ENCODE results near the gene DUSP28.
A peak's percentile ranks its signal among the peaks of the same experiment; 100 is the strongest.
"Not testable (repeated sequence)": the region's sequence is repeated elsewhere in the genome, so short reads cannot be mapped to it uniquely, and the experiment has no call there.

DUSP28 gene, protein sequence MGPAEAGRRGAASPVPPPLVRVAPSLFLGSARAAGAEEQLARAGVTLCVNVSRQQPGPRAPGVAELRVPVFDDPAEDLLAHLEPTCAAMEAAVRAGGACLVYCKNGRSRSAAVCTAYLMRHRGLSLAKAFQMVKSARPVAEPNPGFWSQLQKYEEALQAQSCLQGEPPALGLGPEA

DNA sequence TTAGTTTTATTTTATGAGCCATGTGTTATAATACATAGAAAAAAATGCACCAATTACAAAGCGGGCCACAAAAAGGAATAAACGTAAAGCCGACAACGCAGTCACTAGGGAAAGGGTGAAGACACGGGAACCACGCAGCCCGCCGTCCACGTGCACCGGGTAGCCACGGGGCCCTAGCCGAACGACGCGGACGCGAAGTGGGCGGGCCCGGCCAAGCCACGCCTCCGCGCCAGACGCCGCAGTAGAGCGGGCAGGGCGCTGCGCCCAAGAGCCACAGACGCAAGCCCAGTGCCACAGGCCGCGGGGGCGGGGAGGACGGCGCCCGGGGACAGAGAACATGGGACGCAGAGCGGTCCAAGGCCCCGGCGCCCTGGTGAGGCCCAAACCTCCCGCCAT lies at the start of gene DUSP28:
Gene DUSP28, plus strand, starts transcription at position 274 of the 396 bp plus-strand sequence. CDS start 328 bp downstream, outside the sequence.
- ATAC-seq (peak; percentile 77), DNase-seq (ENCODE audit: low spot score in 2 of 2) (peak in 1 of 2 donors; percentile 85)
- H3K27ac Mint-ChIP-seq, result peak within 1 kb of the TSS; percentile 90
- H3K36me3 Mint-ChIP-seq, result peaks cover 72% of the 10 kb centered on the region
- peak within 1 kb of the TSS; percentile 95 for H3K4me3 Mint-ChIP-seq
- H3K9me3 Mint-ChIP-seq, result no peaks in the 10 kb centered on the region
- H3K4me1 Mint-ChIP-seq, result peaks cover 68% of the 10 kb centered on the region

DNA sequence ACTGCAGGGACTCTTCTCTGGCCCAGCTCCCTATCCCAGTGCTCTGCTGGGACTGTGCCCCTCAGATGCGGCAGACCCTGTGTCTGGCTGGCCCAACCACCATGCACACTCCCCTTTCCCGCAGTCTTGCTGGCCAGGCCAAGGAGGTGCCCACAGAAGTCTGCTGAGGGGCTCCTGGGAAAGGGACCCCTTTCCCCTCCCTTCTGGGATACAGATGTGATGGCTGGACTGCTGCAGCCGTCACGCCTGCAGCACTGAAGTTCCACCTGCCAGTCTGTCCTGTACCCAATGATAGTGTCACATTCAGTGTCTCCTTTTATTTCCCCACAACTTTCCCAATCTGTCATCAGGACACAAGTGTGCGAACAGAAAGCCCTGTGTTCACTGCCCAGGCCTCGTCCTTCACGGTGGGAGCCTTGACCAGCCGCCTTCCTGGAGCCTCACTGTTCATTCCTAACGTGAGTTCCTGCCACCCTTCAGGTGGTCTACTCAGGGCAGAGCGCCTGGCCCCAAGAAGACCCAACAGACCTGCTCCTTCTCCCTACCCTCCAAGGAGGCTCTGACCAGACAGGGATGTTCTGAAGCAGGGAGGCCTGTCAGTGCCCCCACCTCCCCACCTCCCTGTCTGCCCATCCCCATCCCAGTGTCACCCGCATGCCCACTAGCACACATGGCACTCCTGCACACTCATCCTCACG lies 49.5 kb upstream of the DUSP28 start:
- no peaks in the 10 kb centered on the region for H3K9me3 Mint-ChIP-seq
- no peak overlapping the region for H3K4me3 Mint-ChIP-seq
- peak in 1 of 2 donors; percentile 38 for DNase-seq (ENCODE audit: low spot score in 2 of 2)
- no peaks in the 10 kb centered on the region for H3K36me3 Mint-ChIP-seq
- peaks cover 27% of the 10 kb centered on the region for H3K4me1 Mint-ChIP-seq
- ATAC-seq, result no peak
- peak overlapping the region; percentile 68 for H3K27ac Mint-ChIP-seq

DNA sequence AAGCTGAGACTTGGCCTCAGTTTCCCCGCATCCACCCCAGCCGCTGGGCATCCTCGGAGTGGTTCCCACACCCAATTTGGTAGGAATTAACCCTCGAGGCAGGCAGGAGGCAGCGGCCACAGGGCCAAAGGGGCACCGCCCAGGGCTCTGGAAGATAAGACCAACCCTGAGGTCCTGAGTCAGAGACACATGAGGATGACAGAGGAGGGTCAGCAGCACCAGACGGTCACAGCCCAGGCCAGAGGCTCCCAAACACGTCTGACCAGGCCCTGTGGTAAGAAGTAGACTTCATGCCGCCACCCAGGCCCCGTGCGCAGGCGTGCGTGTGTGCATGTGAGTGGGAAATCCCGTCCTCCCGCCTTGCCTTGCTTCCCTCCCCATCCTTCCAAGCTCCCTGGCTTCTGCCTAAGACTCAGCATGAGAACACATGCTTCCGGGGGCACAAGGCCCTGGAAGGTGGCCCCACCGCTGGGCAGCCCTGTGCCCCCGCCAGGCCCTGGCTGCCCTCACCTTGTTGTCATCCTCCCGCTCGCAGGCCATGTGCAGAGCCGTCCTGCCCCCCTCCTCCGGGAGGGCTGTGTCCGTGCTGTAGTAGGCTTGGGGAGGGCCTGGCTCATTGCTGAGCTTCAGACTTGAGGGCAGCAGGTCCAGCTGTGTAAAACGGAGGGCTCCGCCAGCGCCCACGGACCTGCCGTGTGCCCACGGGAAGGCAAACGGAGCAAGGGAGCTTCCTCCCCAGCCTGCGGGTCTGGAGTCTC lies 48.6 kb upstream of the DUSP28 start:
- ATAC-seq (no peak), DNase-seq (ENCODE audit: low spot score in 2 of 2) (peak in 1 of 2 donors; percentile 41)
- H3K36me3 Mint-ChIP-seq, result no peaks in the 10 kb centered on the region
- H3K9me3 Mint-ChIP-seq, result no peaks in the 10 kb centered on the region
- H3K27ac Mint-ChIP-seq, result no peak overlapping the region
- H3K4me1 Mint-ChIP-seq, result peaks cover 27% of the 10 kb centered on the region
- no peak overlapping the region for H3K4me3 Mint-ChIP-seq

DNA sequence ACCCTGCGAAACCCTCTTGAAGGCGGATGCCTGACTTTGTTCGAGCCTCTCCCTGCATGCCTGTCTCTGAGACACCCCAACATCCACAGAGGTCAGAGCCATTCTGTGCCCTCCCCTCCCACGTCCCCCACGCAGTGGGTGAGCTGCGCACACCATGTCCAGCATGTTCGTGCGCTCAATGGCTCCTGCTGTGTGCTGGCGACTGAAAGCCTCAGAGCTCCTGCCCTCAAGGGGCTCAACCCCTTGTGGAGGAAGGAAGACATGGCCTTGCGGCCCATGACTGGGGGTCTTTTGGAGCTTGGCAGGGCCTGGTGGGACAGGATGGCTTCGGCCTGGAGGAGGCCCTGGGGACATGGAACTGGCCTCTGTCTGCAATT lies 48.1 kb upstream of the DUSP28 start:
- no peaks in the 10 kb centered on the region for H3K9me3 Mint-ChIP-seq

DNA sequence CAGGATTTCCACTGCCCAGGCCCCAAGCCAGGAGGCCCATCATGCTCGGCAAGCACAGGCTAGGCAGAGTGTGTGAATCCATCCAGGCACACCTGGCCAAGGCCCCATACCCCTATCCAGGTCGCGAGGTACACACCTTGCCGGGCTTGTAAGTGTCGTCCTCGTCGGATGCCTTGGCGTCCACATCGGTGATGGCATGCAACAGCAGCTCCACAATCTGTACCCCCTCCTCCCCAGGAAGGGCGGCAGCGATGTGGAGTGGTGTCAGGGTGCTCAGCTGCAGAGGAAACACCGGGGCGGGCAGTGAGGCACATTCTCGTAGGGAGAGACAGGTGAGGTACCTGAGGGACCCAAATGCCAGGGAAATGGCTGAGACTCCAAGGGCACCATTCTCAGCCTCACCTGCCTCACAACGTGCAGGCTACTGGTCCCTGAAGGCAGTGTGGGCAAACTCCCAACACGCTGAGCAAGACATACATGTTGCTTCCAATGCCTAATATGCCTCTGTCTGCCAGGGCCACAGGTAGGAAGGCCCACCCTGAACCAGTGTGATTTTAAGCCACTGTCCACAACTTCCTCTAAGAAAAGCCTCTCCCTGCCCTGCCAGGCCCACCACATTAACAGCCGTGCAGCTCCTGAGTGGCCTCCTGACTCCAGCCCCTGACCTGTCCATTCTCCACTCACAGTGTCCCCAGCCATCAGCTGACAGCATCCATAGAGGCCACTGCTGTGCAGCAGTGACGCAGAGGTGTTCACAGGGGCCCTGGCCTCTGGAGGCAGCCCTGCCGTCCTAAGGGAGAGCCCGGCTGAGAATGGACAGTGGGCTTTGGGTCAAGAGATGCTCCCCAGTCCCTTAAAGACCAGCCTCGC lies 47.3 kb upstream of the DUSP28 start:
- H3K36me3 Mint-ChIP-seq, result no peaks in the 10 kb centered on the region
- H3K4me1 Mint-ChIP-seq, result peaks cover 27% of the 10 kb centered on the region
- ATAC-seq (no peak), DNase-seq (ENCODE audit: low spot score in 2 of 2) (peak in 1 of 2 donors; percentile 44)
- H3K27ac Mint-ChIP-seq, result peak overlapping the region; percentile 91
- no peaks in the 10 kb centered on the region for H3K9me3 Mint-ChIP-seq
- no peak overlapping the region for H3K4me3 Mint-ChIP-seq

More for the DNA sequence above, 48.1 kb upstream of the DUSP28 start:
- H3K4me1 Mint-ChIP-seq, result peaks cover 27% of the 10 kb centered on the region
- ATAC-seq (no peak), DNase-seq (ENCODE audit: low spot score in 2 of 2) (peak in 1 of 2 donors; percentile 45)
- H3K27ac Mint-ChIP-seq, result peak overlapping the region; percentile 23
- no peak overlapping the region for H3K4me3 Mint-ChIP-seq
- no peaks in the 10 kb centered on the region for H3K36me3 Mint-ChIP-seq

DNA sequence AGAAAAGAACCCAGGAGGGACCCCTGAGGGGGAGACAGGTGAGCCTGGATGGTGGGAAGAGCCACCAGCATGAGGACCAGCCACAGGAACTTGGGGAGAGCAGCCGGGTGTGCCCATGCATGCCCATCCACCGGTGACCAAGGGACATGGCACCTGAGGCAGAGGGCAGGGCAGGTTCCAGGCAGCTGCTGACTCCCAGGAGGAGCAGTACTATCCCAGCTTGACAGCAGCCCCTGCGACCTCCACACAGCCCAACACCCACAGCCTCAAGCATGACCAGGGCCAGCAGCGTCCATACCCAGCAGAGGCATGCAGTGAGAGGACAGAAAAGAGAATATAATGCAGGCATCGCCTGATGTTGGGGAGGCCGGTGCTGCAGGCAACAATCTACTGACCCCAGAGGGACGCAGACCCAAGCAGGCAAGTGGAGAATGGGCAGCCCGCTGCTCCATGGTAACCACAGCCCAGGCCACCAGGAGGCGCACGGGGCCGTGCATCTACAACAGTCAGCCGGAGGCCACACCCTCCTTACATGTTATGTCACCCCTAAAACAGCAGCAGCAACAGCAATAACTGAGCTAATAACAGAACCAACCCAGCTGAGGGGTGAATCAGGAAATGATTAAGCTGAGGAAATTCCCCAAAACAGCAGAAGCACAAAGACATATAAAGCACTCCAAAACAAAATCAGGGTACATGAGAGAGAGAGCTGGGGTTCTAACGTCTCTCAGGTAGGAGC lies 46.4 kb upstream of the DUSP28 start:
- Mint-ChIP-seq H3K36me3 (no peaks in the 10 kb centered on the region), H3K4me1 (peaks cover 27% of the 10 kb centered on the region), H3K9me3 (no peaks in the 10 kb centered on the region), H3K27ac (peak overlapping the region; percentile 91), H3K4me3 (peak overlapping the region; percentile 40)
- peak; percentile 82 to 91 for DNase-seq (ENCODE audit: low spot score in 2 of 2)
- ATAC-seq, result peak; percentile 98

DNA sequence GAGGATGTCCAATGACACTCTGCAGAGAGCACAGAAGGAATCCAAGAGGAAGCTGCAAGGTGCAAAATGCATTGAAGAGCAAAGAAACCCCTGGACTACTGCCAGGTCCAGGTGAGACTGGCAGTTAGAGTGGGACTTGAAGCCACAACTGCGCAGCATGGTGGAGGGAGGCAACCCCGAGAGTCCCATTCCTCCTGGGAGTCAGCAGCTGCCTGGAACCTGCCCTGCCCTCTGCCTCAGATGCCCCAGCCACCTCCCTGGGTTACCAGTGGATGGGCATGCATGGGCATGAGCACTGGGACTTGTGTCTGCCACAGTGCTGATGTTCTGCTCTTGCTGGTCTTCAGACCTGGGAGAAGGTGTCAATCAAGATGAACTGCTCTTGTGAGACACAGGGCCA lies 45.5 kb upstream of the DUSP28 start:
- H3K4me3 Mint-ChIP-seq, result no peak overlapping the region
- no peaks in the 10 kb centered on the region for H3K9me3 Mint-ChIP-seq
- H3K36me3 Mint-ChIP-seq, result no peaks in the 10 kb centered on the region
- peak overlapping the region; percentile 91 for H3K27ac Mint-ChIP-seq
- peaks cover 27% of the 10 kb centered on the region for H3K4me1 Mint-ChIP-seq
- no peak for ATAC-seq
- no peak for DNase-seq (ENCODE audit: low spot score in 2 of 2)

DNA sequence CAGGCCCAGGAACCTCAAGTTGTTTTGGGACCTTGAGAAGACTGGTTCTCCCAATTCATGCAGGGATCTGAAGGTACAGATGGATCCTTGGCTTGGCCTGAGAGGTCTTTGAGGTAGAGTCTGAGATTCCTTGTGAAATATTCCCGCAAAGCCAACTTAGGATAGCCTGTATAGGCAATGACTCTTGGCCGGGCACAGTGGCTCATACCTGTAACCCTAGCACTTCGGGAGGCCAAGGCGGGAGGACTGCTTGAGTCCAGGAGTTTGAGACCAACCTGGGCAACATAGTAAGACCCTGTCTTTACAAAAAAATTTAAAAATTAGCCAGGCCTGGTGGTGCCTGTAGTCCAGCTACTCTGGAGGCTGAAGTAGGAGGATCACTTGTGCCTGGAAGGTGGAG lies 42.8 kb upstream of the DUSP28 start:
- H3K4me1 Mint-ChIP-seq, result peaks cover 26% of the 10 kb centered on the region

DNA sequence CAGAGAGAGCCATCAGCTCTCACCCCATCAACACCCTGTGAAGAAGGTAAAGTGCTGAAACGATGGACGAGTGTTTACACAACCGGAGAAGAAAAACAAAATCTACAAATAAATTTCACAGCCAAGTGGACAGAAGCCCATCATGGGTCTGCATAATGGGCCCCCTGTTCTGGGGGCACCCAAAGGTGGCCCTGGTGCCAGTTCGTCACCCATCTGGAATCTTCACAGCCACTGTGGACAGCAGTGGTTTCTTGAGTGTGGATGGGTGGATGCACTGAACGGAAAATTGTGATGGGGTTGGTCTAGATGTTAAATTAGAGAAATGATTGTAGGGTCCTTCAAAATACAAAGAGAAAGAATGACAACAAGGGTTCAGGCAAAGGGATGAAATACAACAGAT lies 41.2 kb upstream of the DUSP28 start:
- no peak for ATAC-seq
- Mint-ChIP-seq H3K36me3 (peaks cover 10% of the 10 kb centered on the region), H3K4me1 (peaks cover 16% of the 10 kb centered on the region), H3K27ac (no peak overlapping the region), H3K4me3 (no peak overlapping the region), H3K9me3 (peaks cover 2% of the 10 kb centered on the region)
- DNase-seq (ENCODE audit: low spot score in 2 of 2), result no peak

More for the DNA sequence above, 42.8 kb upstream of the DUSP28 start:
- Mint-ChIP-seq H3K4me3 (no peak overlapping the region), H3K9me3 (peaks cover 1% of the 10 kb centered on the region), H3K27ac (peak overlapping the region; percentile 54), H3K36me3 (no peaks in the 10 kb centered on the region)
- ATAC-seq (no peak), DNase-seq (ENCODE audit: low spot score in 2 of 2) (no peak)

DNA sequence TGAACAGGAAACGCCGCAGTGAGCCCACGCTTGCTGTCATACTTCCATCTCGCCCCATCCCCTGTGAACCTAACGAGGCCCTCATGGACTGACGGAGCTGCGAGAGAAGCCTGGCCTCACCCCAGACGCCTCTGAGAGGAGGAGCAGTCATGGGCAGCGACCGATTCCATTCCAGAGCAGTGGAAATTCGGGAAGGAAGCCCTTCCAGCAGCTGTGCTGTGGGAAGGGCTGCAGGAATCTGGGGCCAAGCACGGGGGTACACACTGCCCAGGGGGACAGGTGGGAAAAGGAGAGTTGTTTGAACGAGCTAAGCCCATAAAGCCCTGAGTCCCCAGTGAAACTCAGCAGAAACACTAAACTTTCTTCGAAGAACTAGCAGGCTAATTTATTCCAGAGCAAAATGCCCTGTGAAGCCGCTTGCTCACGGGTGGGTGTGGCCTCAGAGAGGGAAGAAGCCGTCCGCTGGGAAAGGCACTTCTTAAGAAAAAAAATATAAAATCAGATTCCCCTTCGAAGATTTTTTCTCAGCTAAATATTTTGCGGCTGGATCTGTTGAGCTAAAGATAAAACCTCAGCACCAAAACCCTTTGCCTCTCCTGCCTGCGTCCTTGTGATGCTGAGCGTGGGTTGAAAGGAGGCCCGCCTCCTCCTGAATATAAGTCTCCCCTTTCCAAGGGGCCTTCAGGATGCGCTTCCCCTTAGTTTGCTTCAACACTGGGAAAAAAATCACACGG lies 40.6 kb upstream of the DUSP28 start:
- no peak for DNase-seq (ENCODE audit: low spot score in 2 of 2)
- Mint-ChIP-seq H3K4me1 (peaks cover 11% of the 10 kb centered on the region), H3K9me3 (peaks cover 2% of the 10 kb centered on the region), H3K4me3 (no peak overlapping the region), H3K36me3 (peaks cover 14% of the 10 kb centered on the region), H3K27ac (no peak overlapping the region)
- ATAC-seq, result no peak

DNA sequence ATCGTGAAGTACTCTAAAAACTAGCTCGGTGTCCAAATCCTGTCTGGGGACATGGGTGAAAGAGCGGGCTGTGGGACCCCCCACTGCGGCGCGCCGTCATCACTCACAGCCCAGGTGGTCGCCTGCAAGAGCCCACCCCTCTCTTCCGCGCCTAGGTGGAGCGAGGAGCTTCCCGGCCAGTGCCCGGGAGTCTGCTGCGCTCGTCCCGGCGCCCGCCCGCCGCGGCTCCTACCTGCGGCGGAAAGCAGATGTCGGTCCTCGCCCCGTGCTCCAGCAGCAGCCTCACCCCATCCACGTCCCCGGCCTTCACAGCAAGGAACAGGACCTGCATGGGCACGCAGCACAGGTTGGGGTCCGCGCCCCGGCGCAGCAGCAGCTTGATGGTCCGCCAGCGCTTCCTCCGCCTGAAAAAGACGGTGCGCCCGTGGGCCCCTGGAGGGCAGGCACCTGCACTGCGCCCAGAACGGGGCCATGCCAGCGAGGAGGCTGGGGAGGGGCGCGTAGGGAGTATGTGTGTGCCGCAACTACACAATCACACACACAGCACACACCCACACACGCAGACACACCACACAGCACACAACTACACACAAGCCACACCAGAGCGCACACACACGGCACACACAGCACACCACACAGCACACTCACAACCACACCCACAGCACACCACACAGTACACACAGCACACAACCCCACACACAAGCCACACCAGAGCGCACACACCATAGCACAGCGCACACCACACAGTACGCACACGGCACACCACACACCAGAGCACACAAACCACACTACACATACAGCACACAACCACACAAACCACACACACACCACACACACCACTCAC lies 39.8 kb upstream of the DUSP28 start:
- peak overlapping the region; percentile 74 for H3K27ac Mint-ChIP-seq
- no peak overlapping the region for H3K4me3 Mint-ChIP-seq
- H3K36me3 Mint-ChIP-seq, result peaks cover 18% of the 10 kb centered on the region
- H3K4me1 Mint-ChIP-seq, result peaks cover 13% of the 10 kb centered on the region
- ATAC-seq (no peak), DNase-seq (ENCODE audit: low spot score in 2 of 2) (no peak)
- peaks cover 2% of the 10 kb centered on the region for H3K9me3 Mint-ChIP-seq

DNA sequence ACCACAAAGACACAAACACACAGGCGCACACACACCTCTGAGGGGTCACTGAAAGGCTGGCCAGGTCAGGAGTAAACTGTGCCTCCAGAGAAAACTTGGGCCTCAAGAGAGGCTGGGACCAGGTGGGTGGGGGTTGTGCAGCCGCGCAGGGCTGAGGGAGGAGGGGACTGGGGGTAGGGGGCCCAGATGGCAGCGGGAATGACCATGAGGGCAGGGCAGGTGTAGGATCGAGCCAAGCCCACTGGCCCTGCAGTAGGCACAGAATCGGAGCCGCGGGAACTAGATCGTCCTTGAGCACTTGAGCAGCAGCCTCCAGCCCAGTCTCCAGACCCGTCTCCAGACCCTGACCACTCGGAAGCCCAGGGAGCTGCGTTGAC lies 39.2 kb upstream of the DUSP28 start:
- Mint-ChIP-seq H3K4me3 (no peak overlapping the region), H3K9me3 (peaks cover 2% of the 10 kb centered on the region), H3K36me3 (peaks cover 18% of the 10 kb centered on the region), H3K27ac (peak overlapping the region; percentile 74), H3K4me1 (peaks cover 13% of the 10 kb centered on the region)
- ATAC-seq (no peak), DNase-seq (ENCODE audit: low spot score in 2 of 2) (no peak)

DNA sequence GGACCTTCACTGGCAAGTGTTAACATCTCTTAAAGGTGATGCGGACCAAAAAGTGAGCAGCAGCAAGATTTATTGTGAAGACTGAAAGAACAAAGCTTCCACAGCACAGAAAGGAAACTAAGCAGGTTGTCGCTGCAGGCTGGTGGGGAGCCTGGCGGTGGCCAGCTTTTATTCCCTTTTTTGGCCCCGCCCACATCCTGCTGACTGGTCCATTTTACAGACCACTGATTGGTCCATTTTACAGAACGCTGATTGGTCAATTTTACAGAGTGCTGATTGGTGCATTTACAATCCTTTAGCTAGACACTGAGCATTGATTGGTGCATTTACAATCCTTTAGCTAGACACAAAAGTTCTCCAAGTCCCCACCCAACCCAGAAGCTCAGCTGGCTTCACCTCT lies 38.3 kb upstream of the DUSP28 start:
- Mint-ChIP-seq H3K36me3 (peaks cover 18% of the 10 kb centered on the region), H3K4me1 (peaks cover 13% of the 10 kb centered on the region)
- not testable (repeated sequence) for DNase-seq (ENCODE audit: low spot score in 2 of 2); H3K27ac Mint-ChIP-seq; ATAC-seq; H3K9me3 Mint-ChIP-seq; H3K4me3 Mint-ChIP-seq

Data from stimulated activated effector memory CD8-positive, alpha-beta T cell treated with anti-CD3 and anti-CD28 coated beads, Interleukin-12 subunit alpha, Interleukin-12 subunit beta, amount 100 ng/mL, for 72 hours (primary cell).